GM23248 (cell line): ENCODE data around the gene YJEFN3. TPM values are rescaled to one million over a fixed set of nuclear protein-coding genes. Genes with fewer than 3 reads are reported as not detected.
A peak's percentile ranks its signal among the peaks of the same experiment; 100 is the strongest.

Source experiments
- DNase-seq: peaks from one replicate; pipeline ENCODE4 v3.0.0-alpha.2; 2015
- H2AFZ ChIP-seq: fragments of 200-600 bp; sonication (generic); 2 replicates; pipeline ENCODE4 v1.6.1; 2016; ENCODE audit warnings: antibody characterized with exemption
- H3F3A ChIP-seq: fragments of 200-600 bp; sonication (generic); 2 replicates; pipeline ENCODE4 v1.6.1; 2016; ENCODE audit warnings: mild to moderate bottlenecking, antibody characterized with exemption, mixed run types; ENCODE audit not compliant: insufficient read depth
- H3K27ac ChIP-seq: fragments of 200-600 bp; sonication (generic); 2 replicates; pipeline ENCODE4 v1.5.1; 2016; ENCODE audit warnings: mild to moderate bottlenecking
- H3K27me3 ChIP-seq: fragments of 200-600 bp; sonication (generic); replicated peaks from 2 replicates; pipeline ENCODE4 v1.6.1; 2016; ENCODE audit warnings: mild to moderate bottlenecking; ENCODE audit not compliant: insufficient read depth
- H3K36me3 ChIP-seq: fragments of 200-600 bp; sonication (generic); 2 replicates; pipeline ENCODE4 v1.6.1; 2016; ENCODE audit warnings: low read depth, mild to moderate bottlenecking
- H3K4me1 ChIP-seq: fragments of 200-600 bp; sonication (generic); 2 replicates; pipeline ENCODE4 v1.6.1; 2016; ENCODE audit warnings: mild to moderate bottlenecking; ENCODE audit not compliant: insufficient read depth
- H3K4me2 ChIP-seq: fragments of 200-600 bp; sonication (generic); one replicate; pipeline ENCODE4 v1.6.1; 2016; ENCODE audit warnings: mild to moderate bottlenecking; ENCODE audit not compliant: unreplicated experiment
- H3K4me3 ChIP-seq: fragments of 200-600 bp; sonication (generic); 2 replicates; pipeline ENCODE4 v1.5.1; 2016; ENCODE audit warnings: mild to moderate bottlenecking
- H3K79me2 ChIP-seq: fragments of 200-600 bp; sonication (generic); 2 replicates; pipeline ENCODE4 v1.6.1; 2016; ENCODE audit warnings: mild to moderate bottlenecking; ENCODE audit not compliant: insufficient read depth
- H3K9ac ChIP-seq: fragments of 200-600 bp; sonication (generic); 2 replicates; pipeline ENCODE4 v1.6.1; 2016; ENCODE audit warnings: mild to moderate bottlenecking
- H3K9me2 ChIP-seq: fragments of 200-600 bp; sonication (generic); 2 replicates; pipeline ENCODE4 v1.6.1; 2016; ENCODE audit warnings: mixed run types, mild to moderate bottlenecking, moderate library complexity; ENCODE audit not compliant: insufficient read depth
- H3K9me3 ChIP-seq: fragments of 200-600 bp; sonication (generic); one replicate; pipeline ENCODE4 v1.6.1; 2017; ENCODE audit warnings: low read depth
- H4K20me1 ChIP-seq: fragments of 200-600 bp; sonication (generic); 2 replicates; pipeline ENCODE4 v1.6.0; 2016; ENCODE audit not compliant: insufficient read depth
- EZH2 ChIP-seq: fragments of 200-600 bp; sonication (generic); IDR thresholded peaks from 2 replicates; pipeline ENCODE4 v1.6.1; 2018; ENCODE audit warnings: antibody characterized with exemption, mild to moderate bottlenecking; ENCODE audit not compliant: insufficient read depth, poor library complexity, severe bottlenecking
- EZH2phosphoT487 ChIP-seq: fragments of 200-600 bp; sonication (generic); IDR thresholded peaks from 2 replicates; pipeline ENCODE4 v1.6.1; 2018; ENCODE audit warnings: antibody characterized with exemption, moderate library complexity, mild to moderate bottlenecking, low read depth; ENCODE audit not compliant: insufficient read depth
- WGBS, 2 experiments: methylation state at CpG; one replicate each; pipeline ENCODE4 v1.1.6; 2015 to 2017; ENCODE audit warnings: low lambda C conversion rate in 2 of 2, low coverage in 1 of 2; ENCODE audit errors: missing lambda C conversion rate in 2 of 2; 5-methylcytosine and 5-hydroxymethylcytosine counted together
- in situ Hi-C: fragments of 300-500 bp; cut with MboI; formaldehyde crosslinking; loops from 2 replicates; pipeline ENCODE4 v1.15.0; 2020
- polyA plus RNA-seq: library from polyadenylated mRNA; unstranded; fragments of >200 nt; fragmentation: Nextera tagmentation; extraction: Ambion mirVana; gene quantifications from 2 replicates; pipeline ENCODE4 v1.2.1, GENCODE V29; 2016
- total RNA-seq: library from RNA; depleted of rRNA; stranded (reverse); fragments of >200 nt; shearing (Covaris generic); gene quantifications from 2 replicates; pipeline ENCODE4 v1.2.3, GENCODE V29; 2014

Gene YJEFN3
- total and polyA plus RNA-seq, 2 experiments from 2014 or later: 2.4 TPM; not detected in 1

DNA sequence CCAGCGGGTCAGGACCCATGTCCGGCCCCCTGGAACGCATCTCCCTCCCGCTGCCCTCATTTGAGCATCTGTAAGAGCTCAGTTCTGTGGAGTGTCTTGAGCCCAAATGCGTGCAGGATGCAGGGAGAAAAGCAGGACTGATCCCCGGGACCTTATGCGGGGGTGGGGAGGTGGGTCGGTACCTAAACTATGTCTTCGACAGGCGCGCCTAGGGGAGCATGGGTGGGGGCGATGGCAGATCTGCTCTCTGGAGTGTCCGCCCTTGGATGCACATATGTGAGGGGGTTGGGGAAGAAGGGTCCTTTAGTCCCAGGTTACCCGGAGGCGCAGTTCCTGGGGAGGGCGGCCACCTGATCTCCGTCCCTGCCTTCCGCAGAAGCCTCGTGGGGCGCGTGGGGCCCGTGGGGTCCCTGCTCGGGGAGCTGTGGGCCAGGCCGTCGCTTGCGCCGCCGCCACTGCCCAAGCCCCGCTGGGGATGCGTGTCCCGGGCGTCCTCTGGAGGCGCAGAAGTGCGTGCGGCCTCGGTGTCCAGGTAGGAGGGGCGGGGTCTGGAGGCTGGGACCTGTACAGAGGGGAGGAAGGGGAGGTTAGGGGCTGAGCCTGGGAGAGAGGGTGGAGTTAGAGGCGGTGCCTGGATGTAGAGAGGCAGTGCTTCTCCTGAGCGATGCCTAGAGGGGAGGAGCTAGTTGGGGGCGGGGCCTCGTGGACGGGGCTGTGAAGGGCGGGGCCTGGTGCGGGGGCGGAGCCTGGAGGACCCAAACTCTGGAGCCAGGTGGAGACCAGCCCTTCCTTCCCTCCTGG, 12.2 kb downstream of the YJEFN3 start:
- H3K27ac ChIP-seq: no peak overlapping the region
- DNase-seq: peak; percentile 65
- H3K4me2 ChIP-seq: no peak overlapping the region
- no peaks in the 10 kb centered on the region for H3K27me3 ChIP-seq
- H3K4me3 ChIP-seq: peak overlapping the region; percentile 16; the same call in 1 of the 2 replicates
- no peaks in the 10 kb centered on the region for H4K20me1 ChIP-seq
- no peaks in the 10 kb centered on the region for H3K36me3 ChIP-seq
- H2AFZ ChIP-seq: 0 out of 2 replicates have a peak overlapping the region, but pooled peaks have one; percentile 27
- no peak overlapping the region for H3K9ac ChIP-seq
- H3K9me3 ChIP-seq: no peaks in the 10 kb centered on the region
- H3K4me1 ChIP-seq: no peaks in the 10 kb centered on the region
- 10 to 11% methylated on average over 33 to 45 of the region's 45 CpGs for WGBS, 2 experiments
- H3K9me2 ChIP-seq: no peaks in the 10 kb centered on the region
- H3K79me2 ChIP-seq: no peaks in the 10 kb centered on the region
- TF ChIP-seq EZH2 (no peak), EZH2phosphoT487 (no peak)
- no peaks in the 10 kb centered on the region for H3F3A ChIP-seq
- in situ Hi-C loops: loop anchor here (25.0 kb wide), 2 partner anchors 396 to 696 kb away; no protein-coding TSS in a partner anchor

DNA sequence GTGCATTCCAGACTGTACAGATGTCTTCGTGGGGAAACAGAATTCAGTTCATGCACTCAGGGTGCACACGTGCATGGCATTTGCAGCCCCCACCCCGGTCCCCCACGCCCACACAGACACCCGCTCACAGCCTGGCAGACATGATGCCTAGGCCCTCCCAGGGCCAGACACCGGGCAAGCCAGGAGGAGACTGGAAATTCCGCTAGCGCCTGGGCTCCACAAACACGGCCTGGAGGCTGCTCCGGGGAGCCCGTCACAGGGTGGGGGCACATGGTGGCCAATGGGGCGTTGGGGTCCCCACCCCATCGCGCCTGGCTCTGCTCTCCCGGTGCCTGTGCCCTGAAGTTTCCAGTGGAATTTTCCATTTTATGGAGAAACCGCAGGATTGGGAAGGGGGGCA, 12.9 kb downstream of the YJEFN3 start:
- Histone ChIP-seq H2AFZ (no peak overlapping the region), H3K4me1 (no peaks in the 10 kb centered on the region), H3K9me2 (no peaks in the 10 kb centered on the region), H3K4me3 (no peak overlapping the region), H3K9ac (no peak overlapping the region), H3K9me3 (no peaks in the 10 kb centered on the region), H4K20me1 (no peaks in the 10 kb centered on the region), H3F3A (no peaks in the 10 kb centered on the region), H3K4me2 (no peak overlapping the region), H3K27ac (no peak overlapping the region), H3K36me3 (no peaks in the 10 kb centered on the region), H3K79me2 (no peaks in the 10 kb centered on the region), H3K27me3 (no peaks in the 10 kb centered on the region)
- no peak for DNase-seq
- 56 to 57% methylated on average over 16 of the region's 16 CpGs for WGBS, 2 experiments
- in situ Hi-C loops: loop anchor here (25.0 kb wide), 2 partner anchors 396 to 696 kb away; no protein-coding TSS in a partner anchor
- TF ChIP-seq EZH2 (no peak), EZH2phosphoT487 (no peak)

DNA sequence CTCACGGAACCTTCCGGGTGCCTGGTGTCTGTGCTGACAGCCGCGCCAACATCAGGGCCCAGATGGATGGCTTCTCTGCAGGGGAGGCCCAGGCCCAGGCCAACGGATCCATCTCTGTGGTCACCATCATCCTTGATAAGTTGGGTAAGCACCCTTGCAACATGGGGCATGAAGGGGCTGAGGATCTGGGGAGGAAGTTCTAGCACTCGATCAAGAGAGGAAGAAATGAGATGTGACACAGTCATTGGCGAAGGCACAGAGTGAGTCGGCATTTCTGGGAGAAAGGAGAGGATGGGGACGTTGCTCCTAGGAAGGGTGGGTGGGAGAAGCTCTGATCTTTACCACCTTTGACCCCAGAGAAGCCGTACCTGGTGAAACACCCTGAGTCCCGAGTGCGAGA, 13.8 kb downstream of the YJEFN3 start:
- Histone ChIP-seq H3K27me3 (no peaks in the 10 kb centered on the region), H3K79me2 (no peaks in the 10 kb centered on the region), H3K36me3 (no peaks in the 10 kb centered on the region), H3K9me3 (no peaks in the 10 kb centered on the region), H3F3A (no peaks in the 10 kb centered on the region), H2AFZ (no peak overlapping the region), H3K4me3 (no peak overlapping the region), H4K20me1 (no peaks in the 10 kb centered on the region), H3K4me1 (no peaks in the 10 kb centered on the region), H3K27ac (no peak overlapping the region), H3K9ac (no peak overlapping the region), H3K9me2 (no peaks in the 10 kb centered on the region), H3K4me2 (no peak overlapping the region)
- TF ChIP-seq EZH2phosphoT487 (no peak), EZH2 (no peak)
- in situ Hi-C loops: loop anchor here (25.0 kb wide), 2 partner anchors 395 to 695 kb away; no protein-coding TSS in a partner anchor
- DNase-seq: no peak
- WGBS, 2 experiments: 86 to 89% methylated on average over 12 of the region's 12 CpGs

DNA sequence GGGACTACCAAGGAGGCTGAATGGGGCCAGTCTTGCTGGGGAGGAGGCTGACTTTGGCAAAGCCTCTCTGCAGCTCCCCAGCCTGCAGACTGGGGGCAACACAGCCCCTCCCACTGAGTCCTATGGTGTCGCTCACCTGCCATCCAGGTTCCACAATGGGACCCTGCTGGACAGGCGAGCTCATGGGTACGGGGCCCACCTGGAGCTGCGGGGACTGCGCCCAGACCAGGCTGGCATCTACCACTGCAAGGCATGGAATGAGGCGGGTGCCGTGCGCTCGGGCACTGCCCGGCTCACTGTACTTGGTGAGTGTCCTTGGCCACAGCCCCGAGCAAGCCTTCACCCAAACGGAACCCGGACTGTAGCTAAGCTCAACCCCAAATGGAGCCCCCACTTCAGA, 14.4 kb downstream of the YJEFN3 start:
- Histone ChIP-seq H3F3A (no peaks in the 10 kb centered on the region), H3K27me3 (no peaks in the 10 kb centered on the region), H3K9me2 (no peaks in the 10 kb centered on the region), H3K4me3 (no peak overlapping the region), H3K79me2 (no peaks in the 10 kb centered on the region), H3K4me1 (no peaks in the 10 kb centered on the region), H3K9me3 (no peaks in the 10 kb centered on the region), H4K20me1 (no peaks in the 10 kb centered on the region), H3K9ac (no peak overlapping the region), H3K36me3 (no peaks in the 10 kb centered on the region), H2AFZ (no peak overlapping the region), H3K27ac (no peak overlapping the region), H3K4me2 (no peak overlapping the region)
- TF ChIP-seq EZH2 (no peak), EZH2phosphoT487 (no peak)
- DNase-seq: no peak
- in situ Hi-C loops: loop anchor here (25.0 kb wide), 2 partner anchors 394 to 694 kb away; no protein-coding TSS in a partner anchor
- WGBS, 2 experiments: 91 to 92% methylated on average over 13 of the region's 13 CpGs
